NCI-H2227 (cell line): ENCODE results near the gene ZNF25.
"Not testable (repeated sequence)": the region's sequence is repeated elsewhere in the genome, so short reads cannot be mapped to it uniquely, and the experiment has no call there.

Experiments used
- DNase-seq: peaks from one replicate; lab custom pipeline; 2025; ENCODE audit not compliant: unreplicated experiment; lab: John Stamatoyannopoulos, UW

ZNF25 gene

GRCh38 chr10:37948210-37948609, 28.2 kb downstream of the ZNF25 start:
- no peak for DNase-seq

DNA sequence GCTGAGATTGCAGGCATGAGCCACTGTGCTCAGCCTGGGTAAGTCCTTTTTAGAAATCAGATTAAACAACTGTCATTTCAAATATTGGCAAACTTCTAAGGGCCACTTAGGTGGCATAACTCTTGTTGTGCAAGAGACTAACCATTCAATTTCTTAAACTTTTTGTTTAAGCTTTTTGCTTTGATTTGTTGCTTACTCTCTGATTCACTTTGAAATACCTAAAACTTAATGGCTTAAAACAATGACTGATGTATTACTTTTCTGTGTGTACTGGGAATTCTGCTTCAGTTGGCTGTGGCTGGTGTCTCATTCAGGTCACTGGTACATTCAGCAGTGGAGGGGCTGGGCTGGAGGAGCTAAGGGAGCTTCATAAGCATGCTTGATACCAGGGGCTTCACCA, 28.9 kb downstream of the ZNF25 start:
- DNase-seq = no peak

DNA sequence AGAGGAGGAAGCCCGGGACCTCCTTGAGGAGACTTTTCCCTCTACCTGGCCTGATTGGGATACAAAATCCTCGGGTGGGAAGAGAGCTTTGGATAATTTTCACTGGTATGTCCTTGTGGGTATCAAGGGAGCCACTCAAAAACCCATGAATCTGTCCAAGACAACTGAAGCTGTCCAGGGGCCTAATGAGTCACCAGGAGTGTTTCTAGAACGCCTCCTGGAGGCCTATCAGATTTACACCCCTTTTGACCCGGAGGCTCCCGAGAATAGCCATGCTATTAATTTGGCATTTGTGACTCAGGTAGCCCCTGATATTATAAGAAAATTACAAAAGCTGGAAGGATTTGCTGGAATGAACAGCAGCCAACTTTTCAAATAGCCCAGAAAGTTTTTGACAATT, 38.6 kb downstream of the ZNF25 start:
- no peak for DNase-seq

DNA sequence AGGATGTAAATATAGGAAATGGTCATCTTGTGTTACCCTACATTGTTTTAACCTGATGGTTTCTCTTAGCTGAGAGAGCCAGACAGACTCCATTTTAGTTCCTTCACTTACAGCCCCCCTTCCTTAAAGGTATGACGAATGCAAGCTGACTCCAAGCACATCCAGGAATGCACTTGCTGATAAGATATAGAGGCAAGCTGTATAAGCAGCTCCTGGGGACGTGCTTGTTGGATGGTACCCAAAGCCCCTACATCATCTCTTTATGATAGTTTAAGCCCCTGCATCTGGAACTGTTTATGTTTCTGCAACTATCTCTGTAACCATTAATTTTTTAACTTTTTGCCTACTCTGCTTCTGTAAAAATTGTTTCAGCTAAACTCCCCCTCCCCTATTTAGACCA, 41.7 kb downstream of the ZNF25 start:
- no peak for DNase-seq

GRCh38 chr10:37930423-37930822, 46.0 kb downstream of the ZNF25 start:
- no peak for DNase-seq

GRCh38 chr10:37908165-37908564, 68.3 kb downstream of the ZNF25 start:
- not testable (repeated sequence) for DNase-seq

- no peak for DNase-seq
These were observed 70.1 kb downstream of the ZNF25 start for GRCh38 chr10:37906382-37906781.
